ENCODE measurements around the gene ZNF343.

GRCh38 chr20:2545594-2545993 is 36.9 kb upstream of the ZNF343 start:
- TF ChIP-seq CTCF (IDR thresholded peaks at IDR 0.05 in 4 of 5, conservative IDR thresholded peaks at IDR 0.05 in 1 of 5) (no peak), POLR2A (IDR thresholded peaks at IDR 0.05) (no peak)
